HG02870 (cell line): ENCODE results near the gene ST6GAL2.

Experiments used
- ATAC-seq: cut with Tn5 transposase; IDR thresholded peaks from one replicate; pipeline ENCODE4 v1.9.1; 2021; ENCODE audit warnings: mild to moderate bottlenecking, moderate library complexity; ENCODE audit not compliant: unreplicated experiment

The ST6GAL2 gene

GRCh38 chr2:106885971-106886915 is at the start of gene ST6GAL2:
Gene ST6GAL2, minus strand, starts transcription at chr2:106886167. Its CDS starts 42,190 bp downstream, at chr2:106843977.
- ATAC-seq, result no peak

GRCh38 chr2:106932644-106933043 is 46.7 kb upstream of the ST6GAL2 start:
- no peak for ATAC-seq

GRCh38 chr2:106931717-106932335 is 45.9 kb upstream of the ST6GAL2 start:
- no peak for ATAC-seq

GRCh38 chr2:106921451-106921850 is 35.5 kb upstream of the ST6GAL2 start:
- no peak for ATAC-seq

GRCh38 chr2:106919012-106919411 is 33.0 kb upstream of the ST6GAL2 start:
- no peak for ATAC-seq

GRCh38 chr2:106904242-106904641 is 18.3 kb upstream of the ST6GAL2 start:
- no peak for ATAC-seq

GRCh38 chr2:106899786-106900530 is 14.0 kb upstream of the ST6GAL2 start:
- no peak for ATAC-seq

GRCh38 chr2:106894545-106894944 is 8.6 kb upstream of the ST6GAL2 start:
- no peak for ATAC-seq

GRCh38 chr2:106892048-106892447 is 6.1 kb upstream of the ST6GAL2 start:
- ATAC-seq, result no peak

GRCh38 chr2:106890606-106891005 is 4.6 kb upstream of the ST6GAL2 start:
- ATAC-seq, result no peak

GRCh38 chr2:106886916-106887758 is 1.2 kb upstream of the ST6GAL2 start:
- no peak for ATAC-seq

GRCh38 chr2:106885329-106885728 is 638 bp downstream of the ST6GAL2 start:
- no peak for ATAC-seq

- ATAC-seq, result no peak
Measured at GRCh38 chr2:106882673-106883072, 3.3 kb downstream of the ST6GAL2 start.

- no peak for ATAC-seq
Measured at GRCh38 chr2:106878206-106878605, 7.8 kb downstream of the ST6GAL2 start.

- peak; percentile 47 for ATAC-seq
Measured at GRCh38 chr2:106876699-106877098, 9.3 kb downstream of the ST6GAL2 start.

- no peak for ATAC-seq
Measured at GRCh38 chr2:106869512-106870275, 16.3 kb downstream of the ST6GAL2 start.

GRCh38 chr2:106868275-106868674 is 17.7 kb downstream of the ST6GAL2 start:
- no peak for ATAC-seq

GRCh38 chr2:106867196-106867953 is 18.6 kb downstream of the ST6GAL2 start:
- no peak for ATAC-seq

- no peak for ATAC-seq
Measured at GRCh38 chr2:106866641-106867040, 19.3 kb downstream of the ST6GAL2 start.
